CD4-positive, alpha-beta T cell treated with Interleukin-15 for 4 hours (primary cell): ENCODE results near the gene SH3PXD2A.
"Not testable (repeated sequence)": the region's sequence is repeated elsewhere in the genome, so short reads cannot be mapped to it uniquely, and the experiment has no call there.

Source experiments
- DNase-seq: peaks from one replicate; pipeline ENCODE4 v3.0.0-alpha.2; 2020; ENCODE audit warnings: low spot score

SH3PXD2A gene

GRCh38 chr10:103850572-103850895, 4.8 kb downstream of the SH3PXD2A start:
- DNase-seq = no peak

DNA sequence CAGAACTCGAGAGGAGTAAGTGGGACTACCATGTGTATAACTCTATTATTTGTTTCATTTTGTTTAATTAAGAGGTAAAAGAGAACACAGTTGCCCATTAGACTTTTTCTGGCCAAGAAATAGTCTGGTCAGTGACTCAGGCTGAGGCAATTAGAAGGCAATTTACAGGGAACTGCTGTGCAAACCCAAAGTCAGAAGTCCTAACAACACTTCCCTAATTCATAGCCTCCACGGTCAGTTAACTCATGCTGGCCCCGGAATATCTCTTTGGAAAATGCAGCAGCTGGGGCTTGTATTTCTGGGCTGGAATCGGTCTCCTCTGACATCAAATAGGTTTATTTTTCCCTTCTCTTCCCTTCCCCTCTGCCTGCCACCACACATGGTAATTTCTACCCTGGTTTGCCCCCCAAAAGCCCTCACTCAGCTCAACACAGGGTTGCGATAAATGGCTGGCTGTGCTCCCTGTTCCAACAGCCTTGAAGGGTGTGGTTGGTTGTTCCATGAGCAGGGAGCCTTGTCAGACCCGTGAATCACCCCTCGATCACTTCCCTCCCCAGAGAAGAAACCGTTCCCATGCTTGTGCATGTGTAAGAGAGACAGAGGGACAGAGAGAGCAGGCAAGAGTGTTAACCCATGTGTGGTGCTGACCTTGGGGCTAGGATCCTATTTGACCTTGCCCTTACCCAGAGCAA, 5.3 kb downstream of the SH3PXD2A start:
- DNase-seq = no peak

DNA sequence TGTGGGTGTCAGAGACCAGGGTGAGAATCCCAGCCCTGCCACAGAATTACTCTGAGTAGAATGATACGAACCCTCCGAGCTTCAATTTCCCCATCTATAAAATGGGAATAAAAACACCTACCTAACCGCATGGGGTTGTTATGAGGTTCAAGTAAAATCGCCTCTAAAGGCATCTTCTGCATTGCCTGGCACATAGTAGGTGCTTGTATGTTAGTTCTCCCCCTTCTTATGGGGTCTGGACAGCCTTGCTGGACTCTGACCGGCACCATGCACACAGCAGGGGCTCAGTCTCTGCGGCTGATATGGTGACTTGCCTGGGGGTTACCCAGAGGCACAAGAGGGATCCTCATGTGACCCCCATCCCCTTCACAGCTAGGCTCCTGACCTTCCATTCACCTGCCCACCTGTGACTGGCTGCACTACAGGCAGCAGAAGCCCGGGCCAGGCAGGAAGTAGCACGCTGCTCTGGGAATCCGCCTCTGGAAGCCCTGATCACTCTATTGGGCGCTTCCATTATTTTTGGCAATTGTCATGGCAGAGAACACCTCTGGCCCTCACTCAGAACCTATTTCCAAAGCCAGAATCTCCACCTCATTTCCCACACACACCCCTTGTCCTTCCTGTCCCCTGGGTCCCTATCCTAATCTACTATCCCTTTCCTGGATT, 6.0 kb downstream of the SH3PXD2A start:
- no peak for DNase-seq

GRCh38 chr10:103847909-103848468, 7.4 kb downstream of the SH3PXD2A start:
- no peak for DNase-seq

DNA sequence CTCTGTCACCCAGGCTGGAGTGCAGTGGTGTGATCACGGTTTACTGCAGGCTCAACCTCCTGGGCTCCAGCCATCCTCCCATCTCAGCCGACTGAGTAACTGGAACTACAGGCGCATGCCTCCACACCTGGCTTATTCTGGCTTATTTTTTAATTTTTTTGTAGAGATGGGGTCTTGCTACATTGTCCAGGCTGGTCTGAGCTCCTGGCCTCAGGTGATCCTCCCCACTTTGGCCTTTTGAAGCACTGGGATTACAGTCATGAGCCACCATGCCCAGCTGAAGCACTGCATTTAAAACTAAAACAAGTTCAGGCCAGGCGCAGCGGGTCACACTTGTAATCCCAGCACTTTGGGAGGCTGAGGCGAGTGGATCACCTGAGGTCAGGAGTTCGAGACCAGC, 8.0 kb downstream of the SH3PXD2A start:
- no peak for DNase-seq

GRCh38 chr10:103845972-103846371, 9.4 kb downstream of the SH3PXD2A start:
- peak; percentile 37 for DNase-seq

DNA sequence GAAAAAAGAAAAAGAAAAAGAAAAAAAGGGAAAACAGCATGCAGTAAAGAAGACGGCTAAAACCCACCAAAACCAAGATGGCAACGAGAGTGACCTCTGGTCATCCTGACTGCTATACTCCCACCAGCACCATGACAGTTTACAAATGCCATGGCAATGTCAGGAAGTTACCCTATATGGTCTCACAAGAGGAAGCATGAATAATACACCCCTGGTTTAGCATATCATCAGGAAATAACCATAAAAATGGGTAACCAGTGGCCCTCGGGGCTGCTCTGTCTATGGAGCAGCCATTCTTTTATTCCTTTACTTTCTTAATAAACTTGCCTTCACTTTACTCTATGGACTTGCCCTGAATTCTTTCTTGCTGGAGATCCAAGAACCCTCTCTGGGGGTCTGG, 10.0 kb downstream of the SH3PXD2A start:
- DNase-seq = not testable (repeated sequence)

- no peak for DNase-seq
Observed at GRCh38 chr10:103843854-103844570, 11.4 kb downstream of the SH3PXD2A start.

GRCh38 chr10:103843045-103843444, 12.3 kb downstream of the SH3PXD2A start:
- DNase-seq = no peak

DNA sequence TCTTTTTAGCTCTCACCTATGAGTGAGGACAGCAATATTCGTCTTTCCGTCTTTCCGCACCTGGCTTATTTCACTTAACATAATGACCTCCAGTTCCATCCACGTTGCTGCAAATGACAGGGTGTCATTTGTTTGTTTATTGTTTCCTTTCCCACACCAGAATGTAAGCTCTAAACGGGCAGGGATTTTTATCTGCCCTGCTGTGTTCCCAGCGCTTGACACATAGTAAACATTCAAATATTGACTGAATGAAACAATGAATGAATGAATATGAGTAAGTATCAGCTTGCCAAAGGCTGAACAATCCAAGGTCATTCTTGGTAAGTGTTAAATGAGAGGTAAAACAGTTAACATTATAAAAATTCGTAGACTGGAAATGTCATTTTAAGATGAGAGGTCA, 12.8 kb downstream of the SH3PXD2A start:
- DNase-seq = no peak

- no peak for DNase-seq
Observed at GRCh38 chr10:103841519-103841918, 13.9 kb downstream of the SH3PXD2A start.

GRCh38 chr10:103840740-103841070, 14.7 kb downstream of the SH3PXD2A start:
- DNase-seq = no peak

- DNase-seq = no peak
Observed at GRCh38 chr10:103839872-103840739, 15.3 kb downstream of the SH3PXD2A start.

GRCh38 chr10:103839519-103839871, 15.9 kb downstream of the SH3PXD2A start:
- DNase-seq = no peak

DNA sequence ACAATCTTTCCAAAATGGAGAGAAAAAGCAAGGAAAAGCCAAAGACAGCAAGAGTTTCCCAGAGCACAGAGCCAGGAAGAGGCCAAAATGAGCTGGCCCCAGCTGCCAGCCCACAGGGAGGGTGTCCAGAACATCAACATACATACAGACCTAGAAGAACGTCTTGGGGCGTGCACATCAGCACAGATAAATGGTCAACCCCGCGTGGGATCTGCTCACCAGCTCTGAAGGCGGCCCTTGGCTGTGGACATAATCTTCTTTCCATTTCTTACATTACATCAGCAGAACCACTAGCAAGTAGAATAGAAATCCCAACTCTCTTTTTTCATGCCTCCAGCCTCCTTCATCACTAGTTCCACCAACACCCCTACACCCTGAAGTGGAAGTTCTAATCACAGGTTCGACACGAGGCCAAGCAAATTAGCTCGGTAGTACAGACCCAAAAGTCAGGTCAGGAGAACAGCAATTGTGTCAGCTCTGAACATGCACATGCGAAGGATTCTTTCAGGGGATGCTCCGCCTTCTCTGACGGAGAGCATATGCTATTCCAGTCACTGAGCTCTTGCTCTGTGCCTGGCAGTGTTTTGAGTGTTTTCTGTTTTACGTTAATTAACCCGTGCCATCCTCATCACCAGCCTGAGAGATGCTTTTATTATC, 16.4 kb downstream of the SH3PXD2A start:
- no peak for DNase-seq

DNA sequence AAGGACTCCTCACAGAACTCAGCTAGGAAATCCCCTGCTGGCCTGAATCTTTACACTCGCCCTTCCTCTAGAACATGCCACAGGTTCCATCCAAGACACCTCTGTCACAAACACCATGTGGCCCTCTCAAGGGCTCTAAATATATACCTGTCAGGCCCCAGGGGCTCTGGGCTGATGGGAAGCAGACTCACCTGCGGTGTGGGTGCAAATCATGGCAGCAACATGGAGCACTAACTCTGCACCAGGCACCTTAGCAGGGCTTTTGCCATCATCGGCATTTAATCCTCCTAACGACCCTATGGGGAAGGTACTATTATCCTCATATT, 17.3 kb downstream of the SH3PXD2A start:
- no peak for DNase-seq

DNA sequence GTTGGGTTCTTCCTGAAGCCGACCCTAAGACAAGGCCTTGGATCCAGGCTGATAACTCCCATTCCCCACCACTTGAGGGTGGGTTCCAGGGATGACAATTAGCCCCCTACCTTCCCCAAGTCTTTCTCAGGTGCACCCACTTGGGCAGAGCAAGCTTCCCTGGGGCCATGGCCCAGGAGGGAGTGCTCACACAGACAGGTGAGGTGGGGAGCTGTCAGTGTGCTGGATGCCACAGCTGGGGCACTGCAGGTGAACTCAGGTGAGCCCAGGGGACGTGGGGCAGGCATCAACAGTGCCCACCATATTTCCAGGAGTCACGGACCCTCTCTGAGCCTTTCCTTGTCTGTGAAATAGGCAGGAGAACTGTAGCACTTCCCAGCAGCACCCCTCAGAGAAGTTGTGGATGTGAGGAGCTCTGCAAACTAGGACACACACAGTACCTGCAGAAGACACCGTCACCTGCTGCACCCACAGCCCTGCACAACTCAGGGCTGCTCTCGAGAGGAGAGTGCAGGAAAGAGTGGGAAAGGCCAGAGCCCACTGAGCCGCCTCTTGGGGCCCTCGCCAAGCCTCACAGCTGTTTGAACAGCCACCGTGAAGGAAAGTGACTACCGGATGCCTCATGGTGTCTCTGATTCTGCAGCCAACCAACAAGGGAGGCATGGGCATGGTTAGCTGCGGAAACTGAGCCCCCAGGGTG, 17.9 kb downstream of the SH3PXD2A start:
- no peak for DNase-seq

DNA sequence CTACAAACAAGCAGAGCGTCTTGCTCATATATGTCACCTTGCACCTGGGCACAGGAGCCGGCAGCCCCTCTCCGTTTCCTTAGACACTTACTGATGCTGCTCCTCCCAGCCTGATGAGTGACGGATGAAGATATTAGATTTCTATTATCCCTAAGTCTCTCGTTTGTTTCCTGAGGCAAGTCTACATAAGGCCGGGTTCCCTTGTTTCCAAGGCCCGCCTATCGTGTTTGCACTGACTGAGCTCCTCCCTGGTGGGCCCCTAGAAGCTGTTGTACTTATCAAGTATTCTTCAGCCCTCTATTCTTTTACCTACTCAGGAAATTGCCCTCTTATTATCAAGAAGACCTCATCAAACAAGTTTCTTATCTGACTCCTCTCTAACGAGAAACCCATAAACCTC, 18.5 kb downstream of the SH3PXD2A start:
- no peak for DNase-seq

DNA sequence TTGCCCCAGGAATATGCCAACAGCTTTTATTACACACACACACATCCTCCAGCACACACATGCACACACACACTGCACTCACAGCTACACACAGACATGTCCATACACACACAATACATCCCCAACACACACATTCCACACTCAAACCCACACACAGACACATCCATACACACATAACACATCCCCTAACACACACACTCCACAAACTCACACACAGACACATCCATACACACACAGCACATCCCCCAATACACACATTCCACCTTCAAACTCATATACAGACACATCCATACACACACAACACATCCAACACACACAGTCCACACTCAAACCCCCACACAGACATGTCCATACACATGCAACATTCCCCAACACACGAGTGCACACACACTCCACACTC, 19.1 kb downstream of the SH3PXD2A start:
- no peak for DNase-seq

DNA sequence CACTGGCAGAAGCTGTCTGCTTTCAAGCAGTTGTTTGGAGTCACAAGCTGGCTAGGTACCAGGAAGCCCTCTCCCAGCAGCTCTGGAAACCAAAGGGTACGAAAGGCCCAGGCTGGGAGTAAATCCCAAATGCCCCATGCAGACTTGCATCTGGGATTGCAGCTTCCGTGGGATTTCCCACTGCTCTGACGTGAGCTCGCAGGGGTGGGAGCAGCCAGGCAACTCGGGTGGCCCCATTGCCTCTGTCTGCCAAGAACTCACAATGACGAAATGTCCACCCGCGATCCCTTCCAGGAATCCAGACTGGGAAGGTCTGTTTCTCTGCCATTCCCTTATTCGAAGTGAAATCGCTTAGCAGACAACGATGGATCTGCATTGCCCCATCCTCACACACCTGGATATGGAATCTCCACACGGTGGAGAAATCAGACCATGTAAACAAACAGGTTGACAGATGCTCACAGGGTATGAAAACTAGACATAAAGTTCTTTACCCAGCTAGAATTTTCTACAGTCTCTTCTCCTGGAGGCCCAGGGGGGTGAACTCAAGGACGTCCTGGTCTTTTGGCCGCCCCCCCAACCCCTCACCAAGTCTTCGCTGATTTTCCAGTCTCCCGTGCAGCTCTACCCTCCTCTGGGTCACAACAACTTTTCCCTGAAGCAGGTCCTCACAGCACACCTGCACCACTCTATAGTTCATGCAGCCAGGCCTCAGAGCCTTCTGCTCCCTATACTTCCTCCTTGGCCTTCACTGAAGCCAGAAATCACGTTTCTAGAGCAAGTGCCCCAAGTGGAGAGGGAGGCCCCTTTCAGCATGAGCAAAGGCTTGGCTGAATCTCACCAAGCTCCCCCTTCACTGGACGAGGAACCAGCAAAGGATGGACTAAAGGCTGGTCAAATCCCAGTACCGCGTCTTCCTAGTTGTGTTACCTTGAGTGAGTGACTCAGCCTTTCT, 20.0 kb downstream of the SH3PXD2A start:
- no peak for DNase-seq
